ENCODE measurements around the gene TAS2R13.

DNA sequence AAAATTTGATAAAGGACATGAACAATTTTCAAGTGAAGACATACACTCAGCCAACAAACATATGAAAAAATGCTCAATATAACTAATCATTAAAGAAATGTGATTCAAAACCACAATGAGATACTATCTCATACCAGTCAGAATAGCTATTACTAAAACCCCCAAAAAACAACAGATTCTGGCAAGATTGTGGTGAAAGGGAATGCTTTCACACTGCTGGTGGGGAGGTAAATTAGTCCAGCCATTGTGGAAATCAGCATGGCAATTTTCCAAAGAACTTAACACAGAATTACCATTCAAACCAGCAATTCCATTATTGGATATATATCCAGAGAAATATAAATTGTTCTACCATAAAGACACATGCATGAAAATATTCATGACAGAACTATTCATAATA, 48.4 kb upstream of the TAS2R13 start:
- TF ChIP-seq, protein P1, sequence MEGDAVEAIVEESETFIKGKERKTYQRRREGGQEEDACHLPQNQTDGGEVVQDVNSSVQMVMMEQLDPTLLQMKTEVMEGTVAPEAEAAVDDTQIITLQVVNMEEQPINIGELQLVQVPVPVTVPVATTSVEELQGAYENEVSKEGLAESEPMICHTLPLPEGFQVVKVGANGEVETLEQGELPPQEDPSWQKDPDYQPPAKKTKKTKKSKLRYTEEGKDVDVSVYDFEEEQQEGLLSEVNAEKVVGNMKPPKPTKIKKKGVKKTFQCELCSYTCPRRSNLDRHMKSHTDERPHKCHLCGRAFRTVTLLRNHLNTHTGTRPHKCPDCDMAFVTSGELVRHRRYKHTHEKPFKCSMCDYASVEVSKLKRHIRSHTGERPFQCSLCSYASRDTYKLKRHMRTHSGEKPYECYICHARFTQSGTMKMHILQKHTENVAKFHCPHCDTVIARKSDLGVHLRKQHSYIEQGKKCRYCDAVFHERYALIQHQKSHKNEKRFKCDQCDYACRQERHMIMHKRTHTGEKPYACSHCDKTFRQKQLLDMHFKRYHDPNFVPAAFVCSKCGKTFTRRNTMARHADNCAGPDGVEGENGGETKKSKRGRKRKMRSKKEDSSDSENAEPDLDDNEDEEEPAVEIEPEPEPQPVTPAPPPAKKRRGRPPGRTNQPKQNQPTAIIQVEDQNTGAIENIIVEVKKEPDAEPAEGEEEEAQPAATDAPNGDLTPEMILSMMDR (IDR thresholded peaks at IDR 0.05; ENCODE audit: poor library complexity) = no peak
- TF ChIP-seq EZH2 (IDR thresholded peaks at IDR 0.05; ENCODE audit: borderline replicate concordance) = no peak

All from hepatocyte (in vitro differentiated cells).